ENCODE results near the gene SMIM20.

Gene SMIM20

GRCh38 chr4:25922812-25923369, 8.9 kb downstream of the SMIM20 start:
- Histone ChIP-seq H3K4me3 (no peak overlapping the region), H3K27ac (no peak overlapping the region)

DNA sequence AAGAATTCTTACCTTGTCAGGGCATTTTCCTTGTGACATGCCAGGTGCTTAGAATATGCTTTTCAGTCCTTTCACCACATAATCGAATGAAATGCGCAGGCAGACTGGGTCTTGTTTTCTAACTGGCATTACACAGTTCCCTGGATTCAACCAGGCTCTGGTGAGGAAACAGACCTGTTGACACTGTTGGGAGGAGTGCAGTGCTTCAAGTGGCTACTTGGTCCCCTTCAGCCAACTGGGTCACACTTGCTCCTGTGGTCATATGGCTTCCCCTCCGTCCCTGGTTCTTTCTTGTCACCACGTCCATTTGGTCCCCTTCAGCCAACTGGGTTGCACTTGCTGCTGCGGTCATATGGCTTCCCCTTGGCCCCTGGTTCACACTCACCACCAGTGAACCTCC, 9.7 kb downstream of the SMIM20 start:
- no peak overlapping the region for H3K27ac ChIP-seq
- H3K4me3 ChIP-seq = no peak overlapping the region

GRCh38 chr4:25925486-25926201, 11.6 kb downstream of the SMIM20 start:
- H3K4me3 ChIP-seq = no peak overlapping the region
- no peak overlapping the region for H3K27ac ChIP-seq

DNA sequence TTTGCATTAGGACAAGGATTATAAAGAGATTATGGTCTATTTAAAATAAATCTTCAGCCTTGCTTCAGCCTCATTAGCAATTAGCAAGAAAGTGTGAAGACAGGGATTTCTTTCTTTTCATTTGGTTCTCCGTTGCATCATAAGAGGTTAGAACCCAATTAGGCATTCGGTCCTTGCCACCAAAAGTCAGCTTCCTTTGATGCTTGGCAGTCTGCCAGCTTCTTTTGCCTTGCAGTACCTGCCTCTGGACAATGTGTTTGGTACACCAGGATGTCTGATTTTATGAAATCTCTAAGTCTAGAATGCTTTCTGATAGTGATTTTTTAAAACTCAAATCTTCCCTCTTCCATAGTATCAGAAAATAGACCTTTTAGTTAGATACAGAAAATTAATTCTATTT, 12.4 kb downstream of the SMIM20 start:
- no peak overlapping the region for H3K27ac ChIP-seq

DNA sequence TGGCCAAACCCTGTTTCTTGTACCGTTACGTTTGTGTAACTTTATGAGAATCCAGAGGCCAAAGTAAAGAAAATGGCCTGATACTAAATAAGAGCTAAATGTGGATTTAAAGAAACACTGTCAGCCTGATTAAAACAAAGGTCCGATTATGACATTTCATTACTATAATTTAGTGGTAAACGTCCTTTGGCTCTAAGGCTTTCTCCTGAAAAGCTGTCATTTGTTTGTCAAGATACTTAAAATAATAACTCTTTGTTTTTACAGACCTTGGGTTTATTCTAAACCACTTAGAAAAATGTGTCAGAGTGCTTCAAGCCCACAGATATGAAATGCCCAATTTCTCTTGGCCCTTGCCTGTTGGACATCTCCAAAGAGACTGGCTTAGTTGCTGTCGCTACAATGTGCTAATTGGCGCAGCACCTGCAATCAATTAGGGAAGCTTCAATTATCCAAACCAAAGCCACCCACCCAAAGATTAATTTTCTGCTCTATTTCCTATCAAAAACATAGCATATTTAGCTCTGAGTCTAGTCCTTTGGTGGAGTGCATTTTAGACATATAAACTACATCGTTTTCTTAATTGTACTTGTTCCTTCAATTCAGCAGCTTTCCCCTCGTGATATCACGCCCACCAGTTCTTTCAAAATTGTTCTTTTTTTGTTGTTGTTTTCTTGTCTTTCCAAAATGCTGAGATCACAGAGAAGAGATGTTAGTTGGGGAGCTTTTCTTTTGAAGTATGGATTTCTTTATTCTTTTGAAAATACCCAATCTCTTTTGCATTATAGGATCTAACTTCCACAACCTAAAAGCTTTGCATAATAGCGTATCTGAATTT, 13.6 kb downstream of the SMIM20 start:
- Histone ChIP-seq H3K27ac (peak overlapping the region in 2 of 21 experiments; percentile 5 to 58), H3K4me3 (no peak overlapping the region)

More for the DNA sequence above, 12.4 kb downstream of the SMIM20 start:
- no peak overlapping the region for H3K4me3 ChIP-seq

DNA sequence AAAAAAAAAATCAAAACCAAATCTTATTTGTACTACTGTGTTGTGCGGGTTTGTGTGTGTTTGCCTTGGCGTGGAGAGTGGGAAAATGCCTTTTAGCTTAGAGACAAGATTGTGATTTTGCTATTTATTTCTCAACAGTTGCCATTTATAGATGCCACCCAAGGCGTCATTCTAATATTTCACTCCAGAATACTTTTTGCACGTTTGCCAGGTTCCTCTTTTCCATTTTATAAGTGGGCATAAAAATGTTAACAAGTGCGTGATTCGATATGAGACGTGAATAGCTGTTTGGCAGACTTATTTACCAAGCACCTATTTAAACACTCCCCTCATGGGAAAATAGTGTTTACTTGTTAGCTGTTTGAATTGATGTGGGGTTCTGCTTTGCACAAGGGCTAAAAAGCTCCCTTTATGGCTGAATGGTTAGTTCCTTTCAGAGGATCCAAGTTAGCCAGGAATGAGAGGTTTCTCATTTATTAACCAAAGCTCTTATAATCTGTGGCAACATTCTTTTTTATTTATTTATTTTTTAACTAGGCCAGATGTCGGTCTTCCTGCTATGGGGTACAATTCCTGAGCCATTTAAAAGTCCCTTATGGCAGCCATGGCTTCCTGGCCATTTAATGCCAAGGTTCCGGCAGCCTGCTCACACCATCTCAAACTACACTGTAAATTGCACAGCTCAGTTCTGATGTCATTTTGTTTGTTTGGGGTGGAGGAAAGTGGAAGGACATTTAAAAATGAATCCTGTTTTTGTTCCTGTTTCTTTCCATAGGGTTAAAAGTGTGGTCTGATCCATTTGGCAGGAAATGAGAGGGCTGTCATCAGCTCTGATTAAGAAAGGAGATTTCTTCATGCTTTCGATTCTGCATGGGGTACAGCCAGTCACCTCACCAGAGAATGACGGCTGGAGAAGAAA, 14.6 kb downstream of the SMIM20 start:
- Histone ChIP-seq H3K4me3 (no peak overlapping the region), H3K27ac (peak overlapping the region in 7 of 21 experiments; percentile 5 to 58 (median 37))

DNA sequence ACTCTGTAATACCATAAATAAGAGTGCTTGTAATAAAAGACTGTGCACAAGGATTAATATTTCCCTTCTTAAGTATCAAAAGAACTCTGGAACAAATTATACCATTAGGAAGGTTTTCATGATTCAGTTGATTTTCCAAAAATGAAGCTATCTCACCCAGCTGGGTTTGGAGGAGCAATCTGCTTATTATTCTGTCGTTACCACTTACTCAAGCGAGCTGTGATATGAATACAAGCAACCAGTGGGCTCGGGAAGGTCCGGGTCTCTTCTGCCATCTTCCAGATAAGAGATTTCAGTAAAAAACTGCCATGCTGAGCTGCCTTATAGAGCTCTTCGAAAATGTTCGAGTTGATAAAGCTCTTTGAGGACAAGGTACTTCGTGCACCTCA, 15.3 kb downstream of the SMIM20 start:
- Histone ChIP-seq H3K4me3 (no peak overlapping the region), H3K27ac (peak overlapping the region in 4 of 21 experiments; percentile 11 to 58 (median 31))

GRCh38 chr4:25930731-25931354, 16.8 kb downstream of the SMIM20 start:
- no peak overlapping the region for H3K4me3 ChIP-seq
- no peak overlapping the region for H3K27ac ChIP-seq

DNA sequence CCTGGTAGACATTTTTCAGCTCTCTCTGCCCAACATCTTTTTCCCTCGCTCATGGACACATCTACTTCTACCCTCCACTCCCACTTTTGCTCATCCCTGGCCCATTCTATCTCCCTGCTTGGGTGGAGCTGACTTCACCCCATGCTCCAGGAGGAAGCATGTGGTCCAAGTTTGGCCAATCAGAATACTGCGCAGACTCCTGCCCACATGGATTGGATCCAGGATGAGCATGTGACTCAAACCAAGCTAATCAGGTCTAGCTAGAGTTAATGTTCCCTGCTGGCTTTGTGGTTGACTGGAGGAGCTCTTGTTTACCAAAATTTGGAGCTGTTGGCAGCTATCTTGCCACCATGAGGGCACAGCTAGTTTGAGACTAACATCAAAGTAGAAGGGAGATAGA, 22.7 kb downstream of the SMIM20 start:
- Histone ChIP-seq H3K4me3 (no peak overlapping the region), H3K27ac (no peak overlapping the region)

GRCh38 chr4:25937801-25938200, 23.8 kb downstream of the SMIM20 start:
- H3K4me3 ChIP-seq = no peak overlapping the region
- H3K27ac ChIP-seq = peak overlapping the region in 2 of 21 experiments; percentile 65 to 68

DNA sequence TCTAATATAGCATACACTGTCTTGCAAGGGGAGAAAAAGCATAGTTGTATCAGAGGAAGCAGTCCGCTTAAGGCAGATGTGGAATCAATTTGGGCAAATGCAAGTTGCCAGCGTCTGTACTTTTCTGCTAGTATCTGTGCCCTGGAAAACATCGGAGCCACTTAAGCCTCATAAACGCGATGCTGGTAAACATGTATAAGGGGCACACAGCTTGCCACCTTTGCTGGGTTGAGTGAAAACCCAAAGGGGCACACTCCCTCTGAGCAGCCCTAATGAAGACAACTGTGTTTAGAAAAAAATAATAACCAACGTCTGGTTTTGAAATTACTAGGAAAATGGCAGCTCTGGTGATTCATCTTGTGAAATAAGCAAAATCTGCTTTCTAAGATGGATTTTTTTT, 24.3 kb downstream of the SMIM20 start:
- Histone ChIP-seq H3K4me3 (no peak overlapping the region), H3K27ac (peak overlapping the region in 5 of 21 experiments; percentile 14 to 68 (median 63))

GRCh38 chr4:25938787-25939186, 24.8 kb downstream of the SMIM20 start:
- peak overlapping the region in 4 of 21 experiments; percentile 14 to 68 (median 60) for H3K27ac ChIP-seq
- H3K4me3 ChIP-seq = no peak overlapping the region

- Histone ChIP-seq H3K27ac (peak overlapping the region in 1 of 21 experiments; percentile 68), H3K4me3 (no peak overlapping the region)
Observed at GRCh38 chr4:25939330-25939729, 25.3 kb downstream of the SMIM20 start.

GRCh38 chr4:25941457-25942221, 27.6 kb downstream of the SMIM20 start:
- no peak overlapping the region for H3K27ac ChIP-seq
- H3K4me3 ChIP-seq = no peak overlapping the region

- H3K27ac ChIP-seq = no peak overlapping the region
- no peak overlapping the region for H3K4me3 ChIP-seq
Observed at GRCh38 chr4:25943312-25943711, 29.3 kb downstream of the SMIM20 start.

DNA sequence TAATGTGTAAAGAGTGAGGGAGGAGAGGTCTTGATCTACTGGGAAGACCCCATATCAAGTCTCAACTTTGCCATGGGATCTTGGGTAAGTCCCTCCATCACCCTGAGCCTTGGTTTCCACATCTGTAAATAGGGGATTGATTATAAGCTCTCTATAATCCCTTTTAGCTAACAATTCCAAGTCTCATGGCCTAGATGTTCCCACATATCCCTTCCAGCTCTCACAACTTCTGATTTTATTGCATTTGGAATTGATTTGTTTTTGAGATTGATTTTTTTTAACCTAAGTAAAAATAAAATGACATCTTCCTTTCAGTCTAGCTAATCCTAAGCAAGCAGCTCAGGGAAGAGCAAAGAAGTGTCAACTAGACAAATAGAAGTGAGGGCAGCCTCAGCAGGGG, 29.8 kb downstream of the SMIM20 start:
- no peak overlapping the region for H3K27ac ChIP-seq

GRCh38 chr4:25948051-25948450, 34.0 kb downstream of the SMIM20 start:
- Histone ChIP-seq H3K27ac (no peak overlapping the region), H3K4me3 (no peak overlapping the region)

More for the DNA sequence above, 29.8 kb downstream of the SMIM20 start:
- H3K4me3 ChIP-seq = no peak overlapping the region

GRCh38 chr4:25949173-25949748, 35.2 kb downstream of the SMIM20 start:
- Histone ChIP-seq H3K4me3 (no peak overlapping the region), H3K27ac (no peak overlapping the region)
